SK-N-SH (cell line): ENCODE results near the gene MSH5.

ENCODE experiments used
- CHD2 ChIP-seq: fragments of 150-350 bp; IDR thresholded peaks from 2 replicates; pipeline ENCODE4 v1.6.1; 2018; ENCODE audit warnings: low read length; ENCODE audit not compliant: partially characterized antibody
- GABPA ChIP-seq: IDR thresholded peaks from 2 replicates; pipeline ENCODE4 v1.4.0; 2012; ENCODE audit warnings: low read depth, mild to moderate bottlenecking
- RAD21 ChIP-seq: IDR thresholded peaks from 2 replicates; pipeline ENCODE4 v1.6.1; 2012; ENCODE audit warnings: mild to moderate bottlenecking, low read length
- SMC3 ChIP-seq: IDR thresholded peaks from 2 replicates; pipeline ENCODE4 v1.6.1; 2012; ENCODE audit warnings: low read depth, low read length, improper control_type of control experiment
- TAF1 ChIP-seq: IDR thresholded peaks from 2 replicates; pipeline ENCODE4 v1.6.1; 2012; ENCODE audit warnings: low read depth, mild to moderate bottlenecking, low read length, moderate library complexity, borderline replicate concordance
- TEAD4 ChIP-seq: IDR thresholded peaks from 2 replicates; pipeline ENCODE4 v1.4.0; 2012; ENCODE audit warnings: mild to moderate bottlenecking, borderline replicate concordance; ENCODE audit not compliant: insufficient read depth
- TF ChIP-seq, protein P1 (sequence below): fragments of 200-600 bp; sonication (generic); IDR thresholded peaks from 2 replicates; pipeline ENCODE4 v1.6.1; 2017; ENCODE audit warnings: antibody characterized with exemption, mild to moderate bottlenecking, moderate library complexity

DNA sequence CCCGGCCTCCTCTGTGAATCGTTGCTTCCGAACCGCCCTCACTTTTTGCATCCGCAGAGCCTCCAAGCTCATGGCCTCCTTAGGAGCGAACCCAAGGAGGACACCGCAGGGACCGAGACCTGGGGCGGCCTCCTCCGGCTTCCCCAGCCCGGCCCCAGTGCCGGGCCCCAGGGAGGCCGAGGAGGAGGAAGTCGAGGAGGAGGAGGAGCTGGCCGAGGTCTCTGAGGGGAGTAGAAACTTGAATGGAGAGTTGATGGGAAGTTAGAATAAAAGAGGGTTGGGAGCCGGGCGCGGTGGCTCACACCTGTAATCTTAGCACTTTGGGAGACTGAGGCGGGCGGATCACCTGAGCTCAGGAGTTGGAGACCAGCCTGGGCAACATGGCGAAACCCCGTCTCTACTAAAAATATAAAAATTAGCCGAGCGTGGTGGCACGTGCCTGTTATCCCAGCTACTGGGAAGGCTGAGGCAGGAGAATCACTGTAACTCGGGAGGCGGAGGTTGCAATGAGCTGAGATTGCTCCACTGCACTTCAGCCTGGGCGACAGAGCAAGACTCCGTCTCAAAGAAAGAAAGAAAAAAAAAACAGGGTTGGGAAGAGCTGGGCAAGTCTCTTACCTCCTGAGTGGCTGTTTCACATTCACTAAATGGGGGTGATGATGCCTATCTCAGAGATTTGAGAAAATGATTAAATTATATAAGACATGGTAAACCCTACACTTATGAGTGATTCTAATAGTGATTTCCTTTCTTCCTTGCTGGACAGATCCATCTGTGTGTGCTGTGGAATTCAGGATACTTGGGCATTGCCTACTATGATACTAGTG lies 805 bp downstream of the MSH5 start:
- TF ChIP-seq TEAD4 = no peak
- TF ChIP-seq, protein P1, sequence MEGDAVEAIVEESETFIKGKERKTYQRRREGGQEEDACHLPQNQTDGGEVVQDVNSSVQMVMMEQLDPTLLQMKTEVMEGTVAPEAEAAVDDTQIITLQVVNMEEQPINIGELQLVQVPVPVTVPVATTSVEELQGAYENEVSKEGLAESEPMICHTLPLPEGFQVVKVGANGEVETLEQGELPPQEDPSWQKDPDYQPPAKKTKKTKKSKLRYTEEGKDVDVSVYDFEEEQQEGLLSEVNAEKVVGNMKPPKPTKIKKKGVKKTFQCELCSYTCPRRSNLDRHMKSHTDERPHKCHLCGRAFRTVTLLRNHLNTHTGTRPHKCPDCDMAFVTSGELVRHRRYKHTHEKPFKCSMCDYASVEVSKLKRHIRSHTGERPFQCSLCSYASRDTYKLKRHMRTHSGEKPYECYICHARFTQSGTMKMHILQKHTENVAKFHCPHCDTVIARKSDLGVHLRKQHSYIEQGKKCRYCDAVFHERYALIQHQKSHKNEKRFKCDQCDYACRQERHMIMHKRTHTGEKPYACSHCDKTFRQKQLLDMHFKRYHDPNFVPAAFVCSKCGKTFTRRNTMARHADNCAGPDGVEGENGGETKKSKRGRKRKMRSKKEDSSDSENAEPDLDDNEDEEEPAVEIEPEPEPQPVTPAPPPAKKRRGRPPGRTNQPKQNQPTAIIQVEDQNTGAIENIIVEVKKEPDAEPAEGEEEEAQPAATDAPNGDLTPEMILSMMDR = no peak
- TF ChIP-seq RAD21 = no peak
- TF ChIP-seq CHD2 = no peak
- no peak for TF ChIP-seq GABPA
- TF ChIP-seq TAF1 = no peak
- TF ChIP-seq SMC3 = no peak
